NCI-H345 treated with DMSO at 0.1 percent for 48 hours (cell line): ENCODE measurements around the gene KANSL1L.
"Not testable (repeated sequence)": the region's sequence is repeated elsewhere in the genome, so short reads cannot be mapped to it uniquely, and the experiment has no call there.

ENCODE experiments used
- DNase-seq: peaks from one replicate; lab custom pipeline; 2025; ENCODE audit not compliant: unreplicated experiment; lab: John Stamatoyannopoulos, UW

The KANSL1L gene, protein sequence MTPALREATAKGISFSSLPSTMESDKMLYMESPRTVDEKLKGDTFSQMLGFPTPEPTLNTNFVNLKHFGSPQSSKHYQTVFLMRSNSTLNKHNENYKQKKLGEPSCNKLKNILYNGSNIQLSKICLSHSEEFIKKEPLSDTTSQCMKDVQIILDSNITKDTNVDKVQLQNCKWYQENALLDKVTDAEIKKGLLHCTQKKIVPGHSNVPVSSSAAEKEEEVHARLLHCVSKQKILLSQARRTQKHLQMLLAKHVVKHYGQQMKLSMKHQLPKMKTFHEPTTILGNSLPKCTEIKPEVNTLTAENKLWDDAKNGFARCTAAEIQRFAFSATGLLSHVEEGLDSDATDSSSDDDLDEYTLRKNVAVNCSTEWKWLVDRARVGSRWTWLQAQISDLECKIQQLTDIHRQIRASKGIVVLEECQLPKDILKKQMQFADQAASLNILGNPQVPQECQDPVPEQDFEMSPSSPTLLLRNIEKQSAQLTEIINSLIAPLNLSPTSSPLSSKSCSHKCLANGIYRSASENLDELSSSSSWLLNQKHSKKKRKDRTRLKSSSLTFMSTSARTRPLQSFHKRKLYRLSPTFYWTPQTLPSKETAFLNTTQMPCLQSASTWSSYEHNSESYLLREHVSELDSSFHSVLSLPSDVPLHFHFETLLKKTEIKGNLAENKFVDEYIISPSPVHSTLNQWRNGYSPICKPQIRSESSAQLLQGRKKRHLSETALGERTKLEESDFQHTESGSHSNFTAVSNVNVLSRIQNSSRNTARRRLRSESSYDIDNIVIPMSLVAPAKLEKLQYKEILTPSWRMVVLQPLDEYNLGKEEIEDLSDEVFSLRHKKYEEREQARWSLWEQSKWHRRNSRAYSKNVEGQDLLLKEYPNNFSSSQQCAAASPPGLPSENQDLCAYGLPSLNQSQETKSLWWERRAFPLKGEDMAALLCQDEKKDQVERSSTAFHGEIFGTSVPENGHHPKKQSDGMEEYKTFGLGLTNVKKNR

DNA sequence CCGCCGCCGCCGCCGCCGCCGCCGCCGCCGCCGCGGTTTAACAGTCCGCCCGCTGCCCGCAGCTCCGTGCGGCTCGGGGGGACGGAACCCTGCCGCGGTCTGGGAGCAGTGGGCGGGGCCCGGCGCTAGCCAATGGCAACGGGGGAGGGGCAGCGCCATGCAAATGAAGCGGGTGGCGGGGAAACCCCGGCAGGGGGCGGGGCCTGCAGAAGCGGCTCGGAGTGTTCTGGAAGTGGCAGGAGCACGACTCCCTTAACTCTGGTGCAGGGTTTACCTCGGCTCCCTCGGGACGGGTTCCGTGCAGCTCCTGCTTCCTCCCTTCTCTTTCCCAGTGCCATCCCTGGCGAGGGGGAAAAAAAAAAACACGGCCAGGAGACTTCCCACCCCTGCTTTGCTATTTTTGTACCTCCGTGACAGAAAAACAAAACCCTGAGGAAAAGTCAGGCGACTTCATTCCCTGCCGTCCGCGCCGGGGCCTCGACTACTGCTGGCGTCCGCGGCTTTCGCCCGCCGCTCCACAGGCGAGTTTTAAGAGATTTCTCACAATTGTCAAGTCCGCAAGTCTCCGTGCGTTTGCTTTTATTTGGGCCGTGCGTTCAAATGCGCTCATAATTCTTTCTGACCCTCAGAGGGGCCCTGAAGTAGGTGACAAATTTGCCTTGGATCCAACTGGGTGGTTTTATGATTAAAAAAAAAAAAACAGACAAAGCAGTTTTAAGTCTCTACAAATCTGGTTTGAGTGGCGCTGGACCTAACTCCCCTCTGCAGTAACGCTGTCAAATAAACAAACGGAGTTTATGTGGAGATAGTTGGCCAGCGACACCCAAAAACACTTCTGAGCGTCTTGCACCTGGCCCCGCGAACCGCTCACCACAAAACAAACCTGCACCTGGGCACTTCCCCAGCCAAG lies at the start of gene KANSL1L:
KANSL1L (minus strand) TSS at position 101 of the 910 bp plus-strand sequence. CDS start 16,827 bp downstream, outside the sequence.
- peak; percentile 94 for DNase-seq

DNA sequence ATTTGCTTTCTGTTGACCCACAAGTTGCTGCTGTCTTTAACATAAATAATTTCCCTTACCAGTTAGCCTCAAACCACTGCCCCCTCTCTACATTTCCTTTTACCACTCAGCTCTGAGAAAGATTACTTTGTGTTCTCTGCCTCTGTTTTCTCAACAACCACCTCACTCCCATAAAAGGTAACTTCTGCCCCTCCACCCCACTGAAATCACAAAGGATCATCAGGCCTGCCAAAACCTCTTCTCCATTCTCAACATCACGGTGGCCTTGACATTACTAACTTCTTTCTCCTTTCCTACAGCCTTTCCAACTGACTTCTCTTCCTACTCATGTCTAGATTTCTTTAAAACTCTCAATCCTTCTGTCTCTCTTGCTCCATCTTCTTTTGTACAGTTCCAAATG lies 43.9 kb upstream of the KANSL1L start:
- DNase-seq = no peak

DNA sequence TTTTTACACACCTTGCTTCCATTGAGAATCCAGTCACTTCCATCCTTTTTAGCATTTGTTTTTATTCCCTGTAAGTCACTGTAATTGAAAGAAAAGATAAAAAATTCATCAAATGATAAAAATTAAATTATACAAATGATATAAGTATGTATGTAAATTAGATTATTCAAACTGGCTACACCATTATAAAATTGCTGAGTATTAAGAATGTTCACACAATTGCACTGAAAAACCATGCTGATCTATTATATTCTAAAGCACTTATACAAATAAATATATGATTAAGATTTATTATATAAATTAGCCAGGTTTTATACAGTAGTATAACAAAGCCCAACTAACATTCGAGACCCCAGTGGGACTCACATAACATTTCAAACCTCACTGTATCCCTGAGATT lies 39.0 kb upstream of the KANSL1L start:
- DNase-seq = no peak

DNA sequence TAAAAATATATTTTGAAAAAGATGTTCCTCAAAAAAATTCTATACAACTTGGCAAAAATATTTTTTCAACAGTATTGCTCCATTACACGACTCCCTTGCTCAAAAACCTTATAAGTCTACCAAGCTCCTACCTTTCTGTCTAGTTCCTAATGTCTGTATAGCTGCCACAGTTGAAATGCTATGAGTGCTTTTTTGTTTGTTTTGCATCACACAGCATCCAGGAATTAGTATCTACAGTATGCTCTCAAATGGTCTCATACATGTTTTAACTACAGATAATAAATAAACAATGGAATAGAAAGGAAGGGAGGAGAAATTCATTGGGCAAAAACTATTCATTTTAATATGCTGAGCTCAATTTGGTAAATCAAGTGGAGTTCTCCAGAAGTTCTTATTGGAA lies 36.7 kb upstream of the KANSL1L start:
- DNase-seq = no peak

DNA sequence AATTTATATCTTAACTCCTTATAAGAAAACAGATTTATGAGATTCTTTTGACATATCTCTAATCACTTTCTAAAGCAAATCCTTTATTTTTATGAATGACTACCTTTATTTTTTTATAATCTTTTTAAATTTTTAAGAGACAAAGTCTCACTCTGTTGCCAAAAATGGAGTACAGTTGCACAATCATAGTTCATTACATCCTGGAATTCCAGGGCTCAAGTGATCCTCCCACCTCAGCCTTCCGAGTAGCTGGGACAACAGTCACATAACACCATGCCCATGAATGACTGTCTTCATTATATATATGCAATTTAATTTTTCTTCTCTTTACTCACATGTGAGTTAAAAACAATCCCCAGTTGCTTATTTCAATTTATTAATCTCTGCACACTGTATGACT lies 32.3 kb upstream of the KANSL1L start:
- no peak for DNase-seq

DNA sequence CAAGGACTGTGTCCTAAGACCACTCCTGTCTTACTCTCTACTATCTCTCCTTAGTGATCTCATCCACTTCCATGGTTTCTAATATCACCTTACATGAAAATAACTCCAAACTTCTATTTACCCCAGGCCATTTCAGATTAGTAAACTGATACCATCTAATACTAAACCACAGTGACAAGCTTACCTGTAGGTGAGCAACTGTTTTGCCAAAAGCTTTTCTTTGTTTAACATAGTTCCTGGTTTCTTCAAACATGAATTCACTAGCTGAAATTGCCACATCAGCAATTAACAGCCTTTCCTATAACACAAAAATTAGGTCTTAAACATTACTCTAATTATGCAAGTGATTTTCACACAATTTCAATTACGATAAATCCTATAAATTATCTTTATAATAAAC lies 31.9 kb upstream of the KANSL1L start:
- DNase-seq = no peak

DNA sequence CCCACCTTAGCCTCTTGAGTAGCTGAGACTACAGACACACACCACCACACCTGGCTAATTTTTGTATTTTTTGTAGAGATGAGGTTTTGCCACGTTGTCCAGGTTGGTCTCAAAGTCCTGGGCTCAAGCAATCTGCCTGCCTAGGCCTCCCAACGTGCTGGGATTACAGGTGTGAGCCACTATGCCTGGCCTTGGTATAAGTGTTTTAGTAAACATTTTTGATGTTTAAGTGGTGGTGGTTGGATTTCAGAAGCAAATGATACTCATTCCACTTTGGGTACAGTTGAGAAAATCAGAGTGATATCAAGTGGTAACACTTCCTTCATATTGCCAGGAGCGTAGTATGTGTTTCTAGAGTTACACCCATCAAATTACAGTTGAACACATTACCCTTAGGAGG lies 28.6 kb upstream of the KANSL1L start:
- DNase-seq = no peak

DNA sequence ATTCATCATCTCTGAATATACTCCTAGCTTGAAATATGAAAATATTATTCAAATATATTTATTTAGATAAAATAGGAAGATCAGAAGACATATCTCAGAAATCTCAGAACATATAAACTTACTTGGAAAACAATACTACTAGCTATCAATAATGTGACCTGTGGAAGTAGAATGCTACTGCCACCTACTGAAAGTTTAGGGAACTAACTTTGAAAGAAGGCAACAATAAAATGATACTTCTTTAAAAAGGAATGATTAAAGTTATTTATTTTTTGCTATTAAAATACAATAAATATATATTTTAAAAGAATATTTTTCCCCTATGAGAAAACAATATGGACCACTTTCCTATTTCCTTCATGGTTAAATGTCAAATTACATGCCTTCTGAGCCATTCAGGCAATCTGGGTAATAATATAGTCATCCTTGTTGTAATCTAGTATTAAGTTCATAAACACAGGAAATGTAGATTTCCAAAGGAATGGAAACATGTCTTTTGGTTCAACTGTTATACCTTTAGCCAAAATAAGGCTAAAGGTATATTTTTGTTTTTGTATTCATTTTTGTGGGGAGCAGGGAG lies 28.1 kb upstream of the KANSL1L start:
- DNase-seq = peak; percentile 34

DNA sequence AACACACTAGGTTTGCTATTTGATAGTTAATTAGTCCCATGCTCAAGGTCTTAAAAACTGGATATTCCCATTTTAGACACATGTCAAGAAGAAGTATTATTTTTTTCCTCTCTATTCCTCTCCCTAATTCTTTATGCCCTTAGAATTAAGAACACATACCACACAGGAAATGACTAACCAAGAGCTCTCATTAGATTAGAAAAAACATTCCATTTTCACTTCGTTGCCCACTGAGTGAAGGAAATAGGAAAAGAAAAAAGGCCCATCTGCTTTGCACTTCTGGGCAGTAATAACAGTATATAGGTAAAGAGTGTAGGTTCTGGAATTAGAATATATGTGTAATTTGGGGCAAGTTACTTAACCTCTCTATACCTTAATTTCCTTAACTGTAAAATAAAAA lies 27.1 kb upstream of the KANSL1L start:
- no peak for DNase-seq

DNA sequence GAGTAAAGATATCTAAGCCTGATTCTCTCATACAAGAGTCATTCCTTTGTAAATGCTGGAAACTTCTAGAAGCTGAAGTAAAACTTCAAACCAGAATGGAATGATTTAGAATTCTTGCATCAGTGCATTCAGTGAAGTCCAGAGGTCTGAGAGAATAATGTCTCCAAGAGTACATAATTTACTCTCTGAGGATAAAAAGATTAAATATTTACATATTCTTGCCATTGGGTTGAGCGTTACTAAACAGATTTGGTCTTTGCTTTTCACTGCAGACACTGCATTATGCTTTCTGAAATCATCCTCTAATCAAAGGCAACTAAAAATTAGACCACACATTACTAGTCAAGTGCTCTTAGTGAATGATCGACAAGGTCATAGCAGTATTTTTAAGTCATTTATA lies 26.5 kb upstream of the KANSL1L start:
- DNase-seq = no peak

DNA sequence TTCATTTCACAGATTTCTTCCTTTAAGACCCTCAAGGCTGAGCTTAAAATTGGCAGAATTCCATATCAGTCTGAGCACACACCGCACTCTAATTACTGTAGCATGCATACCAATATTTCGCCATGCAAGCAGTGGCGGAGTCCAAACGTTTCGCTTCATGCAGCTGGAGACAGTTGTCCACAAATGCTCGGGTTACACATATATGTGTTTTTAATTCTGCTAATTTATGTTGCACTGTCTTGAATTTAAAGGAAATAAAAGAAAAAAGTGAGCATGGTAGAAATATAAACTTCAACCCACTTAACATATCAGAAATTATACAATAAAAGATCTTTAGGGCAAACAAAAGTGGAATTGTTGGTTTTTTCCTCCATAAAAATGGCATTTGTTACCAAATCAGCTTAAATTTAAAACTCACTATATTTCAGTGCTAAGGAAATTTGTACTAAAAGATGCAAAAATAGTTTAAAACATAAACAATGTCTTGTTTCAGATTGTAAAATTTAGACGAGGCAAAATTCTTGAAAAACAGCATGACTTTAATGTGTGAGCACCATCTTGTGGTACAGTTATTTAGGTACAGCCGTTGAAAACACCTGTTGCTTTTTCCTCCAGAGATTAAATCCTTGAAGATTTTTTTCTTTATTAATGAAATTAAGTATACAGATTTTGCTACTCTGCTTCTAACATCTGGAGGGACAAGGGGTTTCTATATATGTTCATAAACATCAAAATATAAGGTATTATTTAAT lies 24.1 kb upstream of the KANSL1L start:
- DNase-seq = peak; percentile 49

DNA sequence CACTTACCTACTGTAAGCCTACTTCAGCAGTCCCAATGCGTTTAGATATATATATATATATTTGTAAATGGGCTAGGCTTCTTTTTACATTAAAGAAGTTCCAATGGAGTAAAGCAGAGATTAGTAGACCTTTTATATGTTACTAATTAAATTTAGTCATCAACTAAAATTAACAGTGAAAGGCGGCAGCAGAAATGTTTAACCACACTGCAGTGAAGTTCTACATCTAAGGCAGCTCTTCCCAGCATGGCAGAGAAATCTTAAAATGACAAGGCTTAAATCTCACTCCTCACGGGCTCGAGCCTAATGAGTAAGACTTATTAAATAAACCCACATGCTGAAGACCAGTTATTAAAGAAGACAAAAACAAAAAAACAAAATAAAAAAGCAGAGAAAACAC lies 19.1 kb upstream of the KANSL1L start:
- no peak for DNase-seq

DNA sequence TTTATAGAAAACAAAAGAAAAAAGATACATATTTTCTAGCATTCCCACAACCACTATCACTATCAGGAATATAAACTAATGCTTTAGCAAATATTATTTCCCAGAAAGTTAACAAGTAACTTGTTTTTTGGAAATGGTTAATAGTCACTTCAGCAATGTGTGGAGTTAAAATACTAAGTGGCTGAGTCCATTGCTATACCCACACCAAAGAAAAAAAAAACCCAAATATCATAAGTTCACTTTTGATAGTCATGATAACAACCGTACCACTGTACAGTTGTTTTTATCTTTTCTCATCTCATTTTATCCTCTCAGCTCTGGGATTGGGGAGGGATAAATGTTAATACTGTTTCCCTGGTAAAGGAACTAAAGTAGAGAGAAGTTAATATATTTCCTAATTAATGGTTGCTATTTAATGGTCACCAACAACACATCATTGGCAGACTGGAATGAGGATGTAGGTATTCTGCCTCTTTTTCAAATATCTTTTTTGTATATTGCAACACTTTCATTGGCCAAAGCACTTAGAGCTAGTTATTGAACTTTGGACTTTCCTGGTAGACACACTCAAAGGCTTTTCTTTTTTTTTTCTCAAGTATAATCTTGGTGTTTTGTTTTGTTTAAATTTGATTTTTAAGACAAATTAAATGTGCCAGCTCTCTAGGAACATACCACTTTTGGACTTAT lies 18.4 kb upstream of the KANSL1L start:
- no peak for DNase-seq

DNA sequence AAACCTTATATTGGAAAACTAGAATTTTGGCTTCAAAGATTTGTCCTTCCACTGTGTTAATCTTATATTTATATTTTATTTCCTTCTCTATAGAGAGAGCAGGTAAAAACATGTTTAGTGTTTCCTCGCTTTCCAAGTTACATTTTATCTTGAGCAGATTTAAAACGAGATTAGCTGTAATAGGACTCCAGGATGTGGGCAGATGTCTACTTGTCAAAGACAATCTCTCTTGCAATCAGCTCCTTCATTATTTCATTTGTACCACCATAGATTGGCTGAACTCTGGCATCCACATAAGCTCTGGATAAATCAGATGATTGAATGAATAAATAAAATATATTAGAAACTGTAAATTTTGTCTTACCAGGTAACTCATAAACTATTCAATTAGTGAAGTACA lies 17.5 kb upstream of the KANSL1L start:
- DNase-seq = no peak

DNA sequence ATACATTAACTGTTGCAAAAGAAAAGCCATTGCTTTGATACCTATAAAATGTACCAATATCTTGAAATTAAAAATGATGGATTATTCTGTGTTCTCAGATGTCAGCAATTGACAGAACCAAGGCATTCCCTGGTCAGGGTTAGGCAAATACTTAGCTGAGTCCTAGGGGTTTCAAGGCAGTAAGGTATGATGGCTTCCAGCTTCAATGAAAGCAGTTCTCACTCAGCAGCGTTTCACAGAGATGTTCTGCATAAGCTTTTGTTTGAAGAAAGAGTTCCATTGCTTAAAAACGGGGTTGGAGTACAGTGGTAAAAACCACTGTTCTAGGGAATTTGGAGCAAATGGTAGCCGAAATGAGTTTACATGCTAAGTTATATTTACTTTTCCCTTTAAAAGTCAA lies 17.0 kb upstream of the KANSL1L start:
- no peak for DNase-seq

DNA sequence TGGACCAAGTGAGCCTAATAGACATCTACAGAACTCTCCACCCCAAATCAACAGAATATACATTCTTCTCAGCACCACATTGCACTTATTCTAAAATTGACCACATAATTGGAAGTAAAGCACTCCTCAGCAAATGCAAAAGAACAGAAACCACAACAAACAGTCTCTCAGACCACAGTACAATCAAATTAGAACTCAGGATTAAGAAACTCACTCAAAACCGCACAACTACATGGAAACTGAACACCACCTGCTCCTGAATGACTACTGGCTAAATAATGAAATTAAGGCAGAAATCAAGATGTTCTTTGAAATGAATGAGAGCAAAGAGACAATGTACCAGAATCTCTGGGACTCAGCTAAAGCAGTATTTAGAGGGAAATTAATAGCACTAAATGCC lies 12.7 kb upstream of the KANSL1L start:
- not testable (repeated sequence) for DNase-seq

DNA sequence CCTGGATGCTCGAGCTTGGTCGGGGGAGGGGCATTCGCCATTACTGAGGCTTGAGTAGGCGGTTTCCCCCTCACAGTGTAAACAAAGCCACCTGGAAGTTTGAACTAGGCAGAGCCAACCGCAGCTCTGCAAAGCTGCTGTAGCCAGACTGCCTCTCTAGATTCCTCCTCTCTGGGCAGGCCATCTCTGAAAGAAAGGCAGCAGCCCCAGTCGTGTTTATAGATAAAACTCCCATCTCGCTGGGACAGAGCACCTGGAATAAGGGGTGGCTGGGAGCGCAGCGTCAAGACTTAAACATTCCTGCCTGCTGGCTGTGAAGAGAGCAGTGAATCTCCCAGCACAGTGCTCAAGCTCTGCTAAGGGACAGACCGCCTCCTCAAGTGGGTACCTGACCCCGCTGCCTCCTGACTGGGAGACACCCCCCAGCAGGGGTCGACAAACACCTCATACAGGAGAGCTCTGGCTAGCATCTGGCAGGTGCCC lies 10.4 kb upstream of the KANSL1L start:
- not testable (repeated sequence) for DNase-seq

DNA sequence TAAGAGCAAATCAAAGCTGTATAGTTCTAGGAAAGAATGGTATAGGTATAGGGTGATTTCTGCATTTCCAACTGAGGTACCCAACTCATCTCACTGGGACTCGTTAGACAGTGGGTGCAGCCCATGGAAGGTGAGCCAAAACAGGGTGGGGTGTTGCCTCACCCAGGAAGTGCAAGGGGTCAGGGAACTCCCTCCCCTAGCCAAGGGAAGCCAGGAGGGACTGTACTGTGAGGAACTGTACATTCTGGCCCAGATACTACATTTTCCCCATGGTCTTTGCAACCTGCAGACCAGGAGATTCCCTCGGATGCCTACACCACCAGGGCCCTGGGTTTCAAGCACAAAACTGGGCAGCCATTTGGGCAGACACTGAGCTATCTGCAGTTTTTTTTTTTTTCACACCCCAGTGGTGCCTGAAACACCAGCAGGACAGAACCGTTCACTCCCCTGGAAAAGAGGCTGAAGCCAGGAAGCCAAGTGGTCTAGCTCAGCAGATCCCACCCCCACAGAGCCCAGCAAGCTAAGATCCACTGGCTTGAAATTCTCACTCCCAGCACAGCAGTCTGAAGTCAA lies 9.9 kb upstream of the KANSL1L start:
- DNase-seq = not testable (repeated sequence)

DNA sequence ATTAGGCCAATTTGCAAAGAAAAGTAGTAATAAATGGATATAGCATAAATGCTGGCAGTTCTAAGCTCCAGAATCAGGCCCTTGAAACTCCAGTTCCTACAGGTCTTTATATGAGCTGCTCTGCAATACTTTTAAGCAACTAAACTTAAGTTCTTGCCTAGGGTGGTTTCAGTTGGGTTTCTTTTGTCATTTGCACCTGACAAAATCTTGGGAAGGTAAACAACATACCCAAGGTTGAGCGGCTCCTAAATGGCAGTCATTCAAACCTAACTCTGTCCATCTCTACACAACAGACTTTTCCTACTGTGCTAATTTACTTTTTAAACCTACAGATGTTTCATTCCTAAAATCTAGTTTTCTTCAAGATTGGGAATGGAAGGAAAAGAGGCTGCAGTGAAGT lies 9.3 kb upstream of the KANSL1L start:
- no peak for DNase-seq
